K562 (cell line): Measurements from ENCODE around the gene TTC33. TPM values are rescaled to one million over a fixed set of nuclear protein-coding genes. Genes with fewer than 3 reads are reported as not detected.

Experiments
- ATAC-seq: fragments of 200-7000 bp; cut with Tn5 transposase; 3 replicates; pipeline ENCODE4 v1.9.1; 2020; ENCODE audit warnings: moderate library complexity
- BruUV-seq: library from RNA; stranded (reverse); fragments of 400-500 nt; replicated peaks from 2 replicates; lab custom pipeline; 2021; lab: Mats Ljungman, UMichigan
- CTCF ChIA-PET: fragments of 300-600 bp; formaldehyde crosslinking; extraction: SDS; loops from one replicate; lab custom pipeline; 2021; ENCODE audit warnings: low intra/inter-chr PET ratio; lab: Yijun Ruan, JAX
- POLR2A ChIA-PET: fragments of 300-600, 350-650 bp; sonication (Branson Sonifier 250); formaldehyde crosslinking; extraction: SDS; loops from one replicate; lab custom pipeline; 2021; ENCODE audit warnings: antibody characterized with exemption, inconsistent platforms; lab: Yijun Ruan, JAX
- DNase-seq, 4 experiments: peaks; one replicate each; pipeline versions ENCODE4 v3.0.0 to v3.0.0-alpha.2; 2011 to 2018; ENCODE audit warnings: low spot score in 3 of 4, mixed read lengths in 3 of 4; ENCODE audit errors: extremely low read depth in 1 of 4
- FAIRE-seq: peaks from 2 replicates; lab custom pipeline; 2011; peaks lifted over from hg19 to GRCh38; lab: Jason Lieb, UNC
- H2AFZ ChIP-seq: 2 replicates; pipeline ENCODE4 v1.6.0; 2011; ENCODE audit warnings: low read depth, low read length, control low read depth, inconsistent platforms
- H3K27ac ChIP-seq: fragments of 200-600 bp; 3 replicates; pipeline ENCODE4 v1.8.0; 2011; ENCODE audit warnings: low read depth, mild to moderate bottlenecking, control low read depth, inconsistent platforms, low read length, moderate library complexity, mixed read lengths; ENCODE audit errors: extremely low read depth
- H3K27me3 ChIP-seq, 2 experiments: fragments of 300-600 bp in 1 of 2; 2 replicates in 1 of 2; 3 replicates in 1 of 2; pipeline versions ENCODE4 v1.6.0 to v1.8.0; 2011; ENCODE audit warnings: inconsistent platforms in 2 of 2, low read length in 2 of 2, mild to moderate bottlenecking in 1 of 2, mixed read lengths in 1 of 2, moderate library complexity in 1 of 2; ENCODE audit not compliant: control insufficient read depth in 2 of 2, insufficient read depth in 2 of 2
- H3K36me3 ChIP-seq: fragments of 300-600 bp; 3 replicates; pipeline ENCODE4 v1.8.0; 2011; ENCODE audit warnings: mild to moderate bottlenecking, low read length, inconsistent platforms; ENCODE audit not compliant: control insufficient read depth, insufficient read depth
- H3K4me1 ChIP-seq, 2 experiments: fragments of 200-600 bp in 1 of 2; replicated peaks in 1 of 2; 2 replicates in 1 of 2; 3 replicates in 1 of 2; pipeline versions ENCODE4 v1.5.1 to v1.8.0; 2011; ENCODE audit warnings: inconsistent platforms in 2 of 2, low read length in 2 of 2, mild to moderate bottlenecking in 1 of 2, mixed read lengths in 1 of 2, moderate library complexity in 1 of 2; ENCODE audit not compliant: control insufficient read depth in 2 of 2, insufficient read depth in 2 of 2
- H3K4me2 ChIP-seq: 2 replicates; pipeline ENCODE4 v1.6.1; 2011; ENCODE audit warnings: low read length, control low read depth, inconsistent platforms, mixed read lengths; ENCODE audit not compliant: insufficient read depth
- H3K4me3 ChIP-seq: fragments of 200-600 bp; sonication (generic), shearing (Covaris generic); 2 replicates; pipeline ENCODE4 v1.5.1; 2016; ENCODE audit warnings: control low read depth, inconsistent platforms
- H3K79me2 ChIP-seq: fragments of 200-600 bp; 3 replicates; pipeline ENCODE4 v1.8.0; 2011; ENCODE audit warnings: low read length, inconsistent platforms; ENCODE audit not compliant: control insufficient read depth, insufficient read depth
- H3K9ac ChIP-seq, 2 experiments: 2 replicates each; pipeline versions ENCODE4 v1.6.0 to v1.6.1; 2011; ENCODE audit warnings: low read depth in 2 of 2, low read length in 2 of 2, control low read depth in 1 of 2, inconsistent platforms in 1 of 2, mild to moderate bottlenecking in 1 of 2, mixed read lengths in 1 of 2; ENCODE audit not compliant: insufficient read depth in 1 of 2
- H3K9me1 ChIP-seq: one replicate; pipeline ENCODE4 v1.6.0; 2011; ENCODE audit warnings: inconsistent platforms, mild to moderate bottlenecking, low read length, moderate library complexity; ENCODE audit not compliant: control insufficient read depth, insufficient read depth
- H3K9me3 ChIP-seq: replicated peaks from 2 replicates; pipeline ENCODE4 v1.5.1; 2011; ENCODE audit warnings: low read depth, low read length, inconsistent platforms; ENCODE audit not compliant: control insufficient read depth, insufficient read depth
- H4K20me1 ChIP-seq: replicated peaks from 2 replicates; pipeline ENCODE4 v1.6.1; 2011; ENCODE audit warnings: low read length, inconsistent platforms, mixed read lengths; ENCODE audit not compliant: control insufficient read depth, insufficient read depth
- KAT2B ChIP-seq: IDR thresholded peaks from one replicate; pipeline ENCODE4 v1.6.1; 2012; ENCODE audit warnings: low read depth, mild to moderate bottlenecking, control low read depth, inconsistent platforms, low read length, moderate library complexity
- MAFF ChIP-seq: IDR thresholded peaks from 2 replicates; pipeline ENCODE4 v1.6.1; 2012; ENCODE audit warnings: low read length, improper control_type of control experiment
- RB1 ChIP-seq: fragments of 450-650 bp; IDR thresholded peaks from 2 replicates; pipeline ENCODE4 v1.6.1; 2017; ENCODE audit warnings: low read depth, mild to moderate bottlenecking
- SP2 ChIP-seq: IDR thresholded peaks from 2 replicates; pipeline ENCODE4 v1.6.1; 2011; ENCODE audit warnings: mild to moderate bottlenecking, low read depth, low read length, moderate library complexity; ENCODE audit not compliant: poor library complexity, severe bottlenecking; ENCODE audit errors: extremely low read depth
- SRSF7 ChIP-seq: fragments of 200-400 bp; formaldehyde crosslinking; optimal IDR thresholded peaks from 2 replicates; pipeline ENCODE3; 2017; ENCODE audit warnings: mild to moderate bottlenecking, low read depth, low read length
- ZBTB7A ChIP-seq: IDR thresholded peaks from 2 replicates; pipeline ENCODE4 v1.6.1; 2011; ENCODE audit warnings: low read depth, mild to moderate bottlenecking, low read length, moderate library complexity, borderline replicate concordance; ENCODE audit not compliant: control insufficient read depth
- ZNF146 ChIP-seq: IDR thresholded peaks from one replicate; pipeline ENCODE4 v1.6.1; 2018; ENCODE audit warnings: missing compliant biosample characterization; ENCODE audit not compliant: unreplicated experiment
- ZNF696 ChIP-seq: fragments of 250-450 bp; sonication (Bioruptor Pico); conservative IDR thresholded peaks from 2 replicates; pipeline ENCODE4 v1.4.0; 2020; ENCODE audit warnings: mild to moderate bottlenecking, moderate library complexity
- WGBS: fragments of 100-300 bp; shearing (Covaris generic); methylation state at CpG from one replicate; pipeline ENCODE4 v1.1.6; 2016; ENCODE audit warnings: low coverage, mixed read lengths; ENCODE audit not compliant: insufficient coverage; ENCODE audit errors: missing lambda C conversion rate; 5-methylcytosine and 5-hydroxymethylcytosine counted together
- in situ Hi-C: fragments of 300-500 bp; cut with MboI; formaldehyde crosslinking; loops from 4 replicates; pipeline ENCODE4 v1.15.0; 2018; ENCODE audit warnings: inconsistent platforms, mixed read lengths
- intact Hi-C: fragments of 100-400 bp; cut with micrococcal nuclease; formaldehyde crosslinking; loops from 2 replicates; pipeline ENCODE4 v1.14.2; 2022
- polyA plus RNA-seq, 8 experiments: library from polyadenylated mRNA; depleted of rRNA in 4 of 8; stranded (reverse) in 5 of 8; unstranded in 3 of 8; fragments of >200 nt; fragmentation: Nextera tagmentation in 2 of 8; fragmentation: Illumina TruSeq in 1 of 8; extraction: Ambion mirVana in 2 of 8; extraction: Trizol in 1 of 8; gene quantifications; 2 replicates each; pipeline versions ENCODE4 v1.2.1 to v1.2.3, GENCODE V29; 2011 to 2014; ENCODE audit warnings: inconsistent platforms in 1 of 8, missing spikeins in 1 of 8
- total RNA-seq, 7 experiments: library from RNA; depleted of rRNA in 6 of 7; stranded (reverse); fragments of >200 nt in 6 of 7; fragmentation: Illumina TruSeq in 2 of 7; extraction: Trizol in 2 of 7; gene quantifications; 2 replicates each; pipeline versions ENCODE4 v1.2.1 to v1.2.3, GENCODE V29; 2011 to 2021; ENCODE audit warnings: low replicate concordance in 1 of 7
- TF ChIP-seq, protein P1 (sequence below): fragments of 450-650 bp; formaldehyde crosslinking; IDR thresholded peaks from 2 replicates; pipeline ENCODE4 v1.4.0; 2022; ENCODE audit warnings: missing genetic modification characterization
- TF ChIP-seq, protein P2 (sequence below): fragments of 450-650 bp; IDR thresholded peaks from 2 replicates; pipeline ENCODE4 v1.6.1; 2017; ENCODE audit warnings: antibody characterized with exemption

TTC33 gene
- total and polyA plus RNA-seq, 9 of the 15 experiments (the other 6 are each of a cell fraction or from before 2014, with no cell fraction given): 11.5 to 24.9 (median 21.1) TPM

DNA sequence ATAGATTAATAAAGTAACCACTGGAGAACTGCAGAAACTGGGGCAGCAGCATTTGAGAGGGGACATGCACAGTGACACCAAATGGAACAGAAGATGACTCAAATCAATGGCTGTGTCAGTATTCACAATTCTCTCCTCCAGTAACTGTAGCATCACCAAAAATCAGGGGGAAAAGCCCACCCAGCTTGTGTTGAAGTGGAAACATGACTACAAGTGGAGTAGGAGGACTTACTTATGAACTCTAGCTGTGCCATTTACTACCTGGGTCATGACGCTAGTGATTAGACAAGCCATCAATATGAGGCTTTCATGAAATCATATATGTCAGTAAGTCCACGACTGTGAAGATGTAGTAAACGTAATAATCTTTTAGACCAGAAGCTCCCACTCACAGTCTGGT lies 275.8 kb downstream of the TTC33 start:
- TF ChIP-seq ZNF146 (CRISPR knock-in tag) (no peak), ZNF696 (no peak), ZBTB7A (no peak), RB1 (no peak), SRSF7 (no peak), SP2 (no peak), KAT2B (no peak), MAFF (no peak)
- TF ChIP-seq, protein P1, sequence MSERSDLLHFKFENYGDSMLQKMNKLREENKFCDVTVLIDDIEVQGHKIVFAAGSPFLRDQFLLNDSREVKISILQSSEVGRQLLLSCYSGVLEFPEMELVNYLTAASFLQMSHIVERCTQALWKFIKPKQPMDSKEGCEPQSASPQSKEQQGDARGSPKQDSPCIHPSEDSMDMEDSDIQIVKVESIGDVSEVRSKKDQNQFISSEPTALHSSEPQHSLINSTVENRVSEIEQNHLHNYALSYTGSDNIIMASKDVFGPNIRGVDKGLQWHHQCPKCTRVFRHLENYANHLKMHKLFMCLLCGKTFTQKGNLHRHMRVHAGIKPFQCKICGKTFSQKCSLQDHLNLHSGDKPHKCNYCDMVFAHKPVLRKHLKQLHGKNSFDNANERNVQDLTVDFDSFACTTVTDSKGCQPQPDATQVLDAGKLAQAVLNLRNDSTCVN (CRISPR knock-in tag): no peak
- TF ChIP-seq, protein P2, sequence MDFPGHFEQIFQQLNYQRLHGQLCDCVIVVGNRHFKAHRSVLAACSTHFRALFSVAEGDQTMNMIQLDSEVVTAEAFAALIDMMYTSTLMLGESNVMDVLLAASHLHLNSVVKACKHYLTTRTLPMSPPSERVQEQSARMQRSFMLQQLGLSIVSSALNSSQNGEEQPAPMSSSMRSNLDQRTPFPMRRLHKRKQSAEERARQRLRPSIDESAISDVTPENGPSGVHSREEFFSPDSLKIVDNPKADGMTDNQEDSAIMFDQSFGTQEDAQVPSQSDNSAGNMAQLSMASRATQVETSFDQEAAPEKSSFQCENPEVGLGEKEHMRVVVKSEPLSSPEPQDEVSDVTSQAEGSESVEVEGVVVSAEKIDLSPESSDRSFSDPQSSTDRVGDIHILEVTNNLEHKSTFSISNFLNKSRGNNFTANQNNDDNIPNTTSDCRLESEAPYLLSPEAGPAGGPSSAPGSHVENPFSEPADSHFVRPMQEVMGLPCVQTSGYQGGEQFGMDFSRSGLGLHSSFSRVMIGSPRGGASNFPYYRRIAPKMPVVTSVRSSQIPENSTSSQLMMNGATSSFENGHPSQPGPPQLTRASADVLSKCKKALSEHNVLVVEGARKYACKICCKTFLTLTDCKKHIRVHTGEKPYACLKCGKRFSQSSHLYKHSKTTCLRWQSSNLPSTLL: no peak
- H3K4me1 ChIP-seq: no peaks in the 10 kb centered on the region
- no peak for ATAC-seq
- no peak overlapping the region for H3K27ac ChIP-seq
- no peak overlapping the region for H3K9ac ChIP-seq
- no peak overlapping the region for H3K4me2 ChIP-seq
- ChIA-PET POLR2A (no interaction called here), CTCF (no interaction called here)
- no peaks in the 10 kb centered on the region for H3K79me2 ChIP-seq
- in situ Hi-C loops (no loop called here), intact Hi-C loops (no loop called here)
- no peaks in the 10 kb centered on the region for H3K9me3 ChIP-seq
- H3K4me3 ChIP-seq: no peak overlapping the region
- no peak overlapping the region for H2AFZ ChIP-seq
- 2% methylated on average over 3 of the region's 3 CpGs for WGBS
- H3K36me3 ChIP-seq: no peaks in the 10 kb centered on the region
- FAIRE-seq: no peak
- no peaks in the 10 kb centered on the region for H4K20me1 ChIP-seq
- H3K9me1 ChIP-seq: no peaks in the 10 kb centered on the region
- BruUV-seq: no TSS peak
- no peaks in the 10 kb centered on the region for H3K27me3 ChIP-seq
- no peak for DNase-seq
